Gastroesophageal sphincter (tissue), 3 donors: ENCODE data around the gene UBR3.

Source experiments
- POLR2A ChIP-seq, 2 donors: fragments of 450-650 bp; IDR thresholded peaks; one replicate each; pipeline ENCODE4 v1.6.1; 2017; ENCODE audit warnings: antibody characterized with exemption in 2 of 2, mild to moderate bottlenecking in 2 of 2, moderate library complexity in 1 of 2
- TF ChIP-seq, protein P1 (sequence below), 4 experiments: fragments of 200-600 bp in 2 of 4; fragments of 450-650 bp in 2 of 4; sonication (generic) in 1 of 4; IDR thresholded peaks; one replicate each; pipeline ENCODE4 v1.5.1; 2017 to 2019; ENCODE audit warnings: antibody characterized with exemption in 4 of 4, mild to moderate bottlenecking in 2 of 4, moderate library complexity in 2 of 4

DNA sequence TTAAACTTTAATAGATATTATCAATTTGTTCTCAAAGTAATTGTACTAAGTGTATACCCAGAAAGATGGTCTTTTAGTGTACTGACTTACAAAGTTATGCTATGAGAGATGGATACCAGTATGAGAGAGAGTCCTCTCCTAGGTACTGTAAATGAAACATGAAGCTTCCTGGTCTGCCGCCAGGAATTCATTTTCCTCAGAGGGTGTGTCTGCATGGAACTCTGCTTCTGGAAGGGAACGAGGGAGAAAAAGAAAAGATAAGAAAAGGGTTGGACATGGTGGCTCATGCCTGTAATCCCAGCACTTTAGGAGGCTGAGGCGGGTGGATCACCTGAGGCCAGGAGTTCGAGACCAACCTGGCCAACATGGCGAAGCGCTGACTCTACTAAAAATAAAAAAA, 30.8 kb upstream of the UBR3 start:
- TF ChIP-seq, protein P1, sequence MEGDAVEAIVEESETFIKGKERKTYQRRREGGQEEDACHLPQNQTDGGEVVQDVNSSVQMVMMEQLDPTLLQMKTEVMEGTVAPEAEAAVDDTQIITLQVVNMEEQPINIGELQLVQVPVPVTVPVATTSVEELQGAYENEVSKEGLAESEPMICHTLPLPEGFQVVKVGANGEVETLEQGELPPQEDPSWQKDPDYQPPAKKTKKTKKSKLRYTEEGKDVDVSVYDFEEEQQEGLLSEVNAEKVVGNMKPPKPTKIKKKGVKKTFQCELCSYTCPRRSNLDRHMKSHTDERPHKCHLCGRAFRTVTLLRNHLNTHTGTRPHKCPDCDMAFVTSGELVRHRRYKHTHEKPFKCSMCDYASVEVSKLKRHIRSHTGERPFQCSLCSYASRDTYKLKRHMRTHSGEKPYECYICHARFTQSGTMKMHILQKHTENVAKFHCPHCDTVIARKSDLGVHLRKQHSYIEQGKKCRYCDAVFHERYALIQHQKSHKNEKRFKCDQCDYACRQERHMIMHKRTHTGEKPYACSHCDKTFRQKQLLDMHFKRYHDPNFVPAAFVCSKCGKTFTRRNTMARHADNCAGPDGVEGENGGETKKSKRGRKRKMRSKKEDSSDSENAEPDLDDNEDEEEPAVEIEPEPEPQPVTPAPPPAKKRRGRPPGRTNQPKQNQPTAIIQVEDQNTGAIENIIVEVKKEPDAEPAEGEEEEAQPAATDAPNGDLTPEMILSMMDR (IDR thresholded peaks at IDR 0.05): no peak
- TF ChIP-seq POLR2A (IDR thresholded peaks at IDR 0.05): no peak
